ENCODE data around the gene ZDHHC3. TPM values are rescaled to one million over a fixed set of nuclear protein-coding genes. Genes with fewer than 3 reads are reported as not detected.

ZDHHC3 gene
- total RNA-seq, 1 donor from 2014 or later: 63.4 TPM

DNA sequence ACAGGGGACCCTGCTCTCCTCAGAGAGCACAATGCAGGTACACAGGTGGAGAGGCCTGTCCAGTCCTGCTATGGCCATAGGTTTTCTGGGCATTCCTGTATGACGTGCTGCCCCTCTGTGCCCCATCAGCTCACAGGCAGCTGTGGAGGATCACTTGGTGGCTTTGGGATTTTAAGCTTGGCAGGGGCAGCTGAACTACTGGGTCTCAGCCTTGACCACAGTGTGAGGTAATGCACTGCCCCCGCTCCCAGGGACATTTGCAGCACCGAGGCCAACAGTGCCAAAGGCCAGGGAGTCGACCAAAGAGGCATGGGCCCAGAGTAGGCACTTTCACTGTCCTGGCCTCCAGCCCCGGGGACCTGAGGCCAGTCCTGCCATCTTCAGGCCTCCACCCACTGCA, 46.2 kb downstream of the ZDHHC3 start:
- no peaks in the 10 kb centered on the region for H3K27me3 Mint-ChIP-seq (ENCODE audit: low read depth)
- H3K27ac Mint-ChIP-seq (ENCODE audit: unreplicated experiment): no peak overlapping the region
- H3K9me3 Mint-ChIP-seq (ENCODE audit: low read depth): no peaks in the 10 kb centered on the region
- H3K36me3 Mint-ChIP-seq (ENCODE audit: low read depth): peaks cover 18% of the 10 kb centered on the region
- no peak overlapping the region for H3K4me3 Mint-ChIP-seq (ENCODE audit: unreplicated experiment)
- TF ChIP-seq, protein P1, sequence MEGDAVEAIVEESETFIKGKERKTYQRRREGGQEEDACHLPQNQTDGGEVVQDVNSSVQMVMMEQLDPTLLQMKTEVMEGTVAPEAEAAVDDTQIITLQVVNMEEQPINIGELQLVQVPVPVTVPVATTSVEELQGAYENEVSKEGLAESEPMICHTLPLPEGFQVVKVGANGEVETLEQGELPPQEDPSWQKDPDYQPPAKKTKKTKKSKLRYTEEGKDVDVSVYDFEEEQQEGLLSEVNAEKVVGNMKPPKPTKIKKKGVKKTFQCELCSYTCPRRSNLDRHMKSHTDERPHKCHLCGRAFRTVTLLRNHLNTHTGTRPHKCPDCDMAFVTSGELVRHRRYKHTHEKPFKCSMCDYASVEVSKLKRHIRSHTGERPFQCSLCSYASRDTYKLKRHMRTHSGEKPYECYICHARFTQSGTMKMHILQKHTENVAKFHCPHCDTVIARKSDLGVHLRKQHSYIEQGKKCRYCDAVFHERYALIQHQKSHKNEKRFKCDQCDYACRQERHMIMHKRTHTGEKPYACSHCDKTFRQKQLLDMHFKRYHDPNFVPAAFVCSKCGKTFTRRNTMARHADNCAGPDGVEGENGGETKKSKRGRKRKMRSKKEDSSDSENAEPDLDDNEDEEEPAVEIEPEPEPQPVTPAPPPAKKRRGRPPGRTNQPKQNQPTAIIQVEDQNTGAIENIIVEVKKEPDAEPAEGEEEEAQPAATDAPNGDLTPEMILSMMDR (IDR thresholded peaks at IDR 0.05): no peak
- no peak for DNase-seq (ENCODE audit: low spot score)
- H3K4me1 Mint-ChIP-seq (ENCODE audit: low read depth): peaks cover 3% of the 10 kb centered on the region

GRCh38 chr3:44927371-44927770, 48.6 kb downstream of the ZDHHC3 start:
- H3K4me3 Mint-ChIP-seq (ENCODE audit: unreplicated experiment): no peak overlapping the region
- TF ChIP-seq, protein P1 (IDR thresholded peaks at IDR 0.05): no peak
- no peak for DNase-seq (ENCODE audit: low spot score)
- H3K36me3 Mint-ChIP-seq (ENCODE audit: low read depth): peaks cover 16% of the 10 kb centered on the region
- no peak overlapping the region for H3K27ac Mint-ChIP-seq (ENCODE audit: unreplicated experiment)
- peaks cover 16% of the 10 kb centered on the region for H3K4me1 Mint-ChIP-seq (ENCODE audit: low read depth)
- H3K9me3 Mint-ChIP-seq (ENCODE audit: low read depth): no peaks in the 10 kb centered on the region
- H3K27me3 Mint-ChIP-seq (ENCODE audit: low read depth): no peaks in the 10 kb centered on the region

- Mint-ChIP-seq H3K4me3 (ENCODE audit: unreplicated experiment) (no peak overlapping the region), H3K27me3 (ENCODE audit: low read depth) (no peaks in the 10 kb centered on the region), H3K4me1 (ENCODE audit: low read depth) (peaks cover 16% of the 10 kb centered on the region), H3K27ac (ENCODE audit: unreplicated experiment) (no peak overlapping the region), H3K36me3 (ENCODE audit: low read depth) (peaks cover 18% of the 10 kb centered on the region), H3K9me3 (ENCODE audit: low read depth) (no peaks in the 10 kb centered on the region)
- TF ChIP-seq, protein P1 (IDR thresholded peaks at IDR 0.05): no peak
- no peak for DNase-seq (ENCODE audit: low spot score)
Observed at GRCh38 chr3:44926921-44927320, 49.1 kb downstream of the ZDHHC3 start.

GRCh38 chr3:44926172-44926571, 49.8 kb downstream of the ZDHHC3 start:
- H3K4me1 Mint-ChIP-seq (ENCODE audit: low read depth): peaks cover 16% of the 10 kb centered on the region
- H3K4me3 Mint-ChIP-seq (ENCODE audit: unreplicated experiment): no peak overlapping the region
- H3K36me3 Mint-ChIP-seq (ENCODE audit: low read depth): peaks cover 20% of the 10 kb centered on the region
- no peak for DNase-seq (ENCODE audit: low spot score)
- H3K27me3 Mint-ChIP-seq (ENCODE audit: low read depth): no peaks in the 10 kb centered on the region
- no peaks in the 10 kb centered on the region for H3K9me3 Mint-ChIP-seq (ENCODE audit: low read depth)
- no peak overlapping the region for H3K27ac Mint-ChIP-seq (ENCODE audit: unreplicated experiment)
- TF ChIP-seq, protein P1 (IDR thresholded peaks at IDR 0.05): no peak

DNA sequence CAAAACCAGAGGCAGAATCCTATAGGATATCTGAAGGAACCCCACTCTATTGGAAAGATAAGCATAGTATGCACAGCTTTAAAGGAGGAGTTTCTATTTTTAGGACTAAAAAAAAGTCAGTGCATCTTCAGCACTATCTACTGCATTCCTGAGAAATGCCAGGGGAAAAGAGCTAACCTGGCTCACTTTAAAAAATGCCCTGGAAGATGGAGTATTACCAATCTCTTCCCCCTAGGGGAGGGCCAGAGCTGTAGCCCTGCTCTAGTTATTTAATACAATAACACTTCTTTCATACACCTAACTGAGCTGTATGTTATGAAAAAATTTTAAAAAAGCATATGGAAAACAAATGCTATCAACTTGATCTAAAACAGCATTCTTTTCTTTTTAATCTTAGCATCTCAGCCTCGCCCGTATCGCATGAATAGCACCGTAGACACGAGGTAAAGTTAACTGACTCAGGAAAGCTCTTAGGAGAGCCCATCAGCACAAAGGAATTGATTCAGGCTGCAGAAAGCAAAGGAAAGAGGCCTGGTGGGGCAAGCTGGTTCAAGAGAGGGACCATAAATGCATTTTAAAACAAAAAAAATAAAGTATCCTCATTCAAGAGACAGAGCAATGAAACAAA, 51.4 kb downstream of the ZDHHC3 start:
- DNase-seq (ENCODE audit: low spot score): no peak
- Mint-ChIP-seq H3K4me3 (ENCODE audit: unreplicated experiment) (no peak overlapping the region), H3K4me1 (ENCODE audit: low read depth) (peaks cover 23% of the 10 kb centered on the region), H3K27ac (ENCODE audit: unreplicated experiment) (no peak overlapping the region), H3K27me3 (ENCODE audit: low read depth) (no peaks in the 10 kb centered on the region), H3K9me3 (ENCODE audit: low read depth) (no peaks in the 10 kb centered on the region), H3K36me3 (ENCODE audit: low read depth) (peaks cover 21% of the 10 kb centered on the region)
- TF ChIP-seq, protein P1 (IDR thresholded peaks at IDR 0.05): no peak

Data from chondrocyte (in vitro differentiated cells).